GM23338 (cell line): ENCODE measurements around the gene FOXJ2. TPM values are rescaled to one million over a fixed set of nuclear protein-coding genes. Genes with fewer than 3 reads are reported as not detected.

Experiments
- ATAC-seq: fragments of 200-7000 bp; cut with Tn5 transposase; 3 replicates; pipeline ENCODE4 v1.9.1; 2020
- DNase-seq: peaks from one replicate; pipeline ENCODE4 v3.0.0-alpha.2; 2015; ENCODE audit warnings: low spot score
- H2AFZ ChIP-seq: fragments of 200-600 bp; sonication (generic); 2 replicates; pipeline ENCODE4 v1.8.0; 2016; ENCODE audit warnings: antibody characterized with exemption, mild to moderate bottlenecking, moderate library complexity
- H3F3A ChIP-seq: fragments of 200-600 bp; sonication (generic); replicated peaks from 2 replicates; pipeline ENCODE4 v1.8.0; 2017; ENCODE audit warnings: antibody characterized with exemption, mixed run types, low read depth
- H3K27ac ChIP-seq: fragments of 200-600 bp; sonication (generic); 2 replicates; pipeline ENCODE4 v1.6.1; 2016; ENCODE audit warnings: low read depth
- H3K27me3 ChIP-seq: fragments of 200-600 bp; sonication (generic); 2 replicates; pipeline ENCODE4 v1.8.0; 2016; ENCODE audit warnings: mild to moderate bottlenecking, mixed run types, moderate library complexity; ENCODE audit not compliant: insufficient read depth
- H3K36me3 ChIP-seq: fragments of 200-600 bp; sonication (generic); 2 replicates; pipeline ENCODE4 v1.8.0; 2016; ENCODE audit warnings: mild to moderate bottlenecking; ENCODE audit not compliant: insufficient read depth
- H3K4me1 ChIP-seq: fragments of 200-600 bp; sonication (generic); 2 replicates; pipeline ENCODE4 v1.8.0; 2016; ENCODE audit warnings: mild to moderate bottlenecking, moderate library complexity; ENCODE audit not compliant: insufficient read depth
- H3K4me2 ChIP-seq: fragments of 200-600 bp; sonication (generic); 2 replicates; pipeline ENCODE4 v1.7.1; 2017; ENCODE audit warnings: mixed run types
- H3K4me3 ChIP-seq: fragments of 200-600 bp; sonication (generic); 2 replicates; pipeline ENCODE4 v1.6.1; 2016; ENCODE audit warnings: mixed run types
- H3K79me2 ChIP-seq: fragments of 200-600 bp; sonication (generic); replicated peaks from 2 replicates; pipeline ENCODE4 v1.8.0; 2017; ENCODE audit warnings: mild to moderate bottlenecking; ENCODE audit not compliant: insufficient read depth
- H3K9me2 ChIP-seq: fragments of 200-600 bp; sonication (generic); 2 replicates; pipeline ENCODE4 v1.8.0; 2017; ENCODE audit not compliant: insufficient read depth
- H4K20me1 ChIP-seq: fragments of 200-600 bp; sonication (generic); replicated peaks from 2 replicates; pipeline ENCODE4 v1.8.0; 2017; ENCODE audit warnings: mild to moderate bottlenecking; ENCODE audit not compliant: insufficient read depth
- H3K27ac Mint-ChIP-seq: 2 replicates; pipeline ENCODE4 v1.8.0; 2020; ENCODE audit warnings: inconsistent platforms, mild to moderate bottlenecking, moderate library complexity, mixed read lengths
- H3K27me3 Mint-ChIP-seq: 3 replicates; pipeline ENCODE4 v1.8.0; 2022; ENCODE audit warnings: low read depth, mild to moderate bottlenecking, moderate library complexity, mixed read lengths, inconsistent platforms; ENCODE audit not compliant: insufficient read depth, poor library complexity
- H3K36me3 Mint-ChIP-seq: 3 replicates; pipeline ENCODE4 v1.8.0; 2021; ENCODE audit warnings: low read depth, mild to moderate bottlenecking, inconsistent platforms, moderate library complexity, mixed read lengths
- H3K4me1 Mint-ChIP-seq: 3 replicates; pipeline ENCODE4 v1.8.0; 2020; ENCODE audit warnings: mild to moderate bottlenecking, inconsistent platforms, mixed read lengths
- H3K4me3 Mint-ChIP-seq: 3 replicates; pipeline ENCODE4 v1.8.0; 2021; ENCODE audit warnings: moderate library complexity, mild to moderate bottlenecking, inconsistent platforms, mixed read lengths
- H3K9me3 Mint-ChIP-seq: 3 replicates; pipeline ENCODE4 v1.8.0; 2020; ENCODE audit warnings: moderate library complexity, mild to moderate bottlenecking, inconsistent platforms, mixed read lengths
- CREB1 ChIP-seq: fragments of 250-450 bp; sonication (Bioruptor Pico); IDR thresholded peaks from 2 replicates; pipeline ENCODE4 v1.5.0; 2020; ENCODE audit warnings: low read depth, mild to moderate bottlenecking, moderate library complexity
- CTCF ChIP-seq, 2 experiments: fragments of 200-600 bp in 1 of 2; sonication (generic) in 1 of 2; conservative IDR thresholded peaks; 2 replicates each; pipeline versions ENCODE4 v1.5.1 to v1.6.1; 2016 to 2017; ENCODE audit warnings: antibody characterized with exemption in 2 of 2, low read depth in 2 of 2, mild to moderate bottlenecking in 2 of 2, moderate library complexity in 1 of 2
- ETS1 ChIP-seq: IDR thresholded peaks from 2 replicates; pipeline ENCODE4 v1.6.1; 2016; ENCODE audit warnings: antibody characterized with exemption
- EZH2phosphoT487 ChIP-seq: fragments of 200-600 bp; sonication (generic); IDR thresholded peaks from one replicate; pipeline ENCODE4 v1.8.1; 2018; ENCODE audit warnings: antibody characterized with exemption; ENCODE audit not compliant: unreplicated experiment
- JUNB ChIP-seq: IDR thresholded peaks from one replicate; pipeline ENCODE4 v1.6.1; 2016; ENCODE audit warnings: antibody characterized with exemption; ENCODE audit not compliant: unreplicated experiment
- NANOG ChIP-seq: IDR thresholded peaks from 2 replicates; pipeline ENCODE4 v1.6.1; 2016; ENCODE audit warnings: antibody characterized with exemption, borderline replicate concordance
- POLR2AphosphoS5 ChIP-seq: IDR thresholded peaks from 2 replicates; pipeline ENCODE4 v1.6.1; 2016; ENCODE audit warnings: antibody characterized with exemption, low read depth
- STAT1 ChIP-seq: IDR thresholded peaks from one replicate; pipeline ENCODE4 v1.6.1; 2016; ENCODE audit warnings: antibody characterized with exemption; ENCODE audit not compliant: unreplicated experiment
- ZNF114 ChIP-seq: fragments of 250-450 bp; sonication (Bioruptor Pico); IDR thresholded peaks from 2 replicates; pipeline ENCODE4 v1.5.0; 2020; ENCODE audit warnings: mild to moderate bottlenecking, moderate library complexity
- ZNF331 ChIP-seq: fragments of 250-450 bp; sonication (Bioruptor Pico); IDR thresholded peaks from 2 replicates; pipeline ENCODE4 v1.5.0; 2020; ENCODE audit warnings: low read depth, mild to moderate bottlenecking, moderate library complexity
- ZNF462 ChIP-seq: fragments of 250-450 bp; sonication (Bioruptor Pico); IDR thresholded peaks from 2 replicates; pipeline ENCODE4 v1.5.0; 2020; ENCODE audit warnings: mild to moderate bottlenecking, moderate library complexity
- polyA plus RNA-seq: library from polyadenylated mRNA; unstranded; fragments of >200 nt; fragmentation: Nextera tagmentation; extraction: Ambion mirVana; gene quantifications from 2 replicates; pipeline ENCODE4 v1.2.1, GENCODE V29; 2016
- total RNA-seq: library from RNA; depleted of rRNA; stranded (reverse); fragments of >200 nt; shearing (Covaris generic); gene quantifications from 2 replicates; pipeline ENCODE4 v1.2.3, GENCODE V29; 2014
- TF ChIP-seq, protein P1 (sequence below): IDR thresholded peaks from one replicate; pipeline ENCODE4 v1.6.1; 2018; ENCODE audit warnings: antibody characterized with exemption; ENCODE audit not compliant: unreplicated experiment

Gene FOXJ2
- total and polyA plus RNA-seq, 2 experiments from 2014 or later = 4.9 to 10.4 TPM

- no peak for DNase-seq
- H3K27ac Mint-ChIP-seq = no peak overlapping the region
- H3K4me3 Mint-ChIP-seq = no peak overlapping the region
- no peak for ATAC-seq
- peaks cover 38% of the 10 kb centered on the region for H3K4me1 Mint-ChIP-seq
- Histone ChIP-seq H3F3A (0 out of 2 replicates have a peak, but pooled peaks cover 9% of the 10 kb centered on the region), H3K9me2 (no peaks in the 10 kb centered on the region), H3K27me3 (no peaks in the 10 kb centered on the region), H3K36me3 (peaks cover 25% of the 10 kb centered on the region; the same call in 1 of the 2 replicates), H3K4me3 (no peak overlapping the region), H2AFZ (no peak overlapping the region), H3K79me2 (peaks cover 5% of the 10 kb centered on the region), H3K4me1 (peaks cover 36% of the 10 kb centered on the region), H3K4me2 (no peak overlapping the region), H3K27ac (peak overlapping the region; percentile 59; the same call in 1 of the 2 replicates), H4K20me1 (no peaks in the 10 kb centered on the region)
- H3K36me3 Mint-ChIP-seq = peaks cover 19% of the 10 kb centered on the region
- no peaks in the 10 kb centered on the region for H3K9me3 Mint-ChIP-seq
- TF ChIP-seq NANOG (no peak), ZNF462 (CRISPR knock-in tag) (no peak), ZNF331 (CRISPR knock-in tag) (no peak), POLR2AphosphoS5 (no peak), CTCF (conservative IDR thresholded peaks at IDR 0.05; ENCODE audit: low read depth in 2 of 2) (no peak), JUNB (no peak), ETS1 (no peak), EZH2phosphoT487 (no peak), STAT1 (no peak), ZNF114 (CRISPR knock-in tag) (no peak), CREB1 (CRISPR knock-in tag) (no peak)
- TF ChIP-seq, protein P1, sequence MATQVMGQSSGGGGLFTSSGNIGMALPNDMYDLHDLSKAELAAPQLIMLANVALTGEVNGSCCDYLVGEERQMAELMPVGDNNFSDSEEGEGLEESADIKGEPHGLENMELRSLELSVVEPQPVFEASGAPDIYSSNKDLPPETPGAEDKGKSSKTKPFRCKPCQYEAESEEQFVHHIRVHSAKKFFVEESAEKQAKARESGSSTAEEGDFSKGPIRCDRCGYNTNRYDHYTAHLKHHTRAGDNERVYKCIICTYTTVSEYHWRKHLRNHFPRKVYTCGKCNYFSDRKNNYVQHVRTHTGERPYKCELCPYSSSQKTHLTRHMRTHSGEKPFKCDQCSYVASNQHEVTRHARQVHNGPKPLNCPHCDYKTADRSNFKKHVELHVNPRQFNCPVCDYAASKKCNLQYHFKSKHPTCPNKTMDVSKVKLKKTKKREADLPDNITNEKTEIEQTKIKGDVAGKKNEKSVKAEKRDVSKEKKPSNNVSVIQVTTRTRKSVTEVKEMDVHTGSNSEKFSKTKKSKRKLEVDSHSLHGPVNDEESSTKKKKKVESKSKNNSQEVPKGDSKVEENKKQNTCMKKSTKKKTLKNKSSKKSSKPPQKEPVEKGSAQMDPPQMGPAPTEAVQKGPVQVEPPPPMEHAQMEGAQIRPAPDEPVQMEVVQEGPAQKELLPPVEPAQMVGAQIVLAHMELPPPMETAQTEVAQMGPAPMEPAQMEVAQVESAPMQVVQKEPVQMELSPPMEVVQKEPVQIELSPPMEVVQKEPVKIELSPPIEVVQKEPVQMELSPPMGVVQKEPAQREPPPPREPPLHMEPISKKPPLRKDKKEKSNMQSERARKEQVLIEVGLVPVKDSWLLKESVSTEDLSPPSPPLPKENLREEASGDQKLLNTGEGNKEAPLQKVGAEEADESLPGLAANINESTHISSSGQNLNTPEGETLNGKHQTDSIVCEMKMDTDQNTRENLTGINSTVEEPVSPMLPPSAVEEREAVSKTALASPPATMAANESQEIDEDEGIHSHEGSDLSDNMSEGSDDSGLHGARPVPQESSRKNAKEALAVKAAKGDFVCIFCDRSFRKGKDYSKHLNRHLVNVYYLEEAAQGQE = no peak
- H3K27me3 Mint-ChIP-seq = peaks cover 2% of the 10 kb centered on the region
Observed at GRCh38 chr12:8040791-8041190, 8.3 kb downstream of the FOXJ2 start.
